Glomerular visceral epithelial cell (primary cell): ENCODE measurements around the gene MIDN.

Source experiments
- DNase-seq: peaks from one replicate; pipeline ENCODE4 v3.0.0-alpha.2; 2016; ENCODE audit errors: extremely low spot score

MIDN gene

GRCh38 chr19:1270213-1270853, 21.9 kb downstream of the MIDN start:
- DNase-seq: no peak

GRCh38 chr19:1270854-1271527, 22.6 kb downstream of the MIDN start:
- no peak for DNase-seq

- no peak for DNase-seq
Measured at GRCh38 chr19:1271528-1272422, 23.4 kb downstream of the MIDN start.

- no peak for DNase-seq
Measured at GRCh38 chr19:1272423-1273262, 24.3 kb downstream of the MIDN start.

GRCh38 chr19:1273263-1274041, 25.1 kb downstream of the MIDN start:
- DNase-seq: no peak

GRCh38 chr19:1274081-1274851, 25.9 kb downstream of the MIDN start:
- no peak for DNase-seq

GRCh38 chr19:1274852-1275259, 26.5 kb downstream of the MIDN start:
- no peak for DNase-seq

- peak; percentile 98 for DNase-seq
Measured at GRCh38 chr19:1275260-1275975, 27.0 kb downstream of the MIDN start, which contains the start of gene FAM174C. TSS of gene FAM174C (plus strand) at chr19:1275530. CDS start at chr19:1275550, 20 bp downstream.

- no peak for DNase-seq
Measured at GRCh38 chr19:1275976-1276627, 27.7 kb downstream of the MIDN start.

GRCh38 chr19:1276628-1277022, 28.2 kb downstream of the MIDN start:
- DNase-seq: no peak

- no peak for DNase-seq
Measured at GRCh38 chr19:1277061-1277460, 28.7 kb downstream of the MIDN start.

GRCh38 chr19:1278074-1278473, 29.7 kb downstream of the MIDN start:
- no peak for DNase-seq

- no peak for DNase-seq
Measured at GRCh38 chr19:1278713-1279660, 30.6 kb downstream of the MIDN start.

GRCh38 chr19:1279782-1280341, 31.5 kb downstream of the MIDN start:
- peak; percentile 89 for DNase-seq

GRCh38 chr19:1280636-1281568, 32.5 kb downstream of the MIDN start:
- DNase-seq: no peak
